ENCODE data around the gene SH2B3.

DNA sequence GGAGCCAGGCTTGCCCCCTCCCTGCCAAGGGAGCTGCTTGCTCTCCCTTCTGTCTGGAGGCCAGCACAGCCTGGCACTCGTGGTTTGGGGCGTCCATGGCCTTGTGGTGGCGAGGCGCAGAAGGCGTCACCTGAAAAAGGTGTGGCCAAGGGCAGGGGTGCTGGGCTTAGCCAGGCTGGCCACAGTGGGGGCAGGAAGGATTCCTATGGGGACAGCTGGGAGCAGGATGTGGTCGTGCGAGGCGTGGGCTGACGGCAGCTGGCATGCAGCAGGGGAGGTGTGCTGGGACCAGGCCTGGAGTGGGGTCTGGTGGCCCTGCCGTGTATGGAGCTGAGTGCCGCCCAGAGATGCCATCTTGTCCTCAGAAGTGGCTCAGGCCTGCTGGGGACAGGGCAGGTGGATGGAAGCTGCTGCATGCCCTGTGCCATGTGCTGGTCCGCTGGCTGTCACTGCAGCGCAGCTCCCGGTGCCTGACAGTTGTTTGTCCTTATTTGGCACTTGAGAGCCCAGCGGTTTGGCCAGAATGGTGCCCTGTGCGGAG is 30.0 kb downstream of the SH2B3 start:
- no peak for TF ChIP-seq MAX (IDR thresholded peaks at IDR 0.05; ENCODE audit: insufficient read depth, insufficient read length)
- TF ChIP-seq POLR2A (IDR thresholded peaks at IDR 0.05; ENCODE audit: low read depth, low read length): no peak

Measured in endothelial cell of umbilical vein (primary cell).